Stimulated activated CD8-positive, alpha-beta memory T cell treated with anti-CD3 and anti-CD28 coated beads, Interleukin-7, amount 100 ng/mL, for 24 hours (primary cell): ENCODE measurements around the gene BTNL8.

Experiments
- DNase-seq: peaks from one replicate; pipeline ENCODE4 v3.0.0-alpha.2; 2020; ENCODE audit warnings: low read depth

Gene BTNL8, protein sequence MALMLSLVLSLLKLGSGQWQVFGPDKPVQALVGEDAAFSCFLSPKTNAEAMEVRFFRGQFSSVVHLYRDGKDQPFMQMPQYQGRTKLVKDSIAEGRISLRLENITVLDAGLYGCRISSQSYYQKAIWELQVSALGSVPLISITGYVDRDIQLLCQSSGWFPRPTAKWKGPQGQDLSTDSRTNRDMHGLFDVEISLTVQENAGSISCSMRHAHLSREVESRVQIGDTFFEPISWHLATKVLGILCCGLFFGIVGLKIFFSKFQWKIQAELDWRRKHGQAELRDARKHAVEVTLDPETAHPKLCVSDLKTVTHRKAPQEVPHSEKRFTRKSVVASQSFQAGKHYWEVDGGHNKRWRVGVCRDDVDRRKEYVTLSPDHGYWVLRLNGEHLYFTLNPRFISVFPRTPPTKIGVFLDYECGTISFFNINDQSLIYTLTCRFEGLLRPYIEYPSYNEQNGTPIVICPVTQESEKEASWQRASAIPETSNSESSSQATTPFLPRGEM

DNA sequence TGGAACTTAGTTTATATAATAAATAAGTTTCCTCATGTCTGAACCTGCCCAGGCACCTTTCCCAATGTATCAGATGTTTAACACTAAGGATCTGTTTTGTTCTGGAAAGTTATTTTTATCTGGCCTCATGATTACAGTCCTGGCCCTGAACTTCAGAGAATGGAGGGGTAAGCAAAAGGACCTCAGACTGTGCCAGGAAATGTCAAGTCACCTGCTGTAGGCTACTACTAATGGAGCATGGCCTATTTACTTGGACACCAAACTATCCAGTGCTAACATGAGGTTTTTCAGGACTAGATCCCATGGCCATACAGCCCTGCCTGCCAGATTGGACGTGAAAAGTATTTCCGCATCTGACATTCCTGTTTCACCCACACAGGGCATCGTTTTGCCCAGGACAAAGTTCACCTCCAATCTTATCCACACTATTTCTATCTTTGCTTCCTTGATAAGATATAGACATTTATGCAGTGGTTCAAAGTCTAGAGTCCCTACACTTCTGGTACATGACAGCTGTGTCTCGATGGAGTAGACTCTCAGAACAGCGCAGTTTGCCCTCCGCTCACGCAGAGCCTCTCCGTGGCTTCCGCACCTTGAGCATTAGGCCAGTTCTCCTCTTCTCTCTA, at the start of gene BTNL8:
Gene BTNL8, plus strand, starts transcription at position 539 of the 626 bp plus-strand sequence. CDS start 152 bp downstream, outside the sequence.
- DNase-seq, result no peak

DNA sequence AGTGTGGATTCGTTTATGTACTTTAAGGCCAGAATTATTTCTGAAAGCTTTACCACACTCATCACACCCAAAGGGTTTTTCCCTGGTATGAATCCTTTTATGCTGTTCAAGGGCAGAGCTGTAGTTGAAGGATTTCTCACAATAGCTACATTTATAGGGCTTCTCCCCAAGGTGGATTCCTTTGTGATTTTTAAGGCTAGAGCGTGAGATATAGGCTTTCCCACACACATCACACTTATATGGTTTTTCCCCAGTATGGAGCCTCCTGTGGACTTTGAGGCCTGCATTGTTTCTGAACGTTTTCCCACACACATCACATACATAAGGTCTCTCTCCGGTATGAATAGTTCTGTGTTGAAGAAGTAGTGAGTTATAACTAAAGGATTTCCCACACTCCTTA, 49.1 kb upstream of the BTNL8 start:
- DNase-seq, result no peak

DNA sequence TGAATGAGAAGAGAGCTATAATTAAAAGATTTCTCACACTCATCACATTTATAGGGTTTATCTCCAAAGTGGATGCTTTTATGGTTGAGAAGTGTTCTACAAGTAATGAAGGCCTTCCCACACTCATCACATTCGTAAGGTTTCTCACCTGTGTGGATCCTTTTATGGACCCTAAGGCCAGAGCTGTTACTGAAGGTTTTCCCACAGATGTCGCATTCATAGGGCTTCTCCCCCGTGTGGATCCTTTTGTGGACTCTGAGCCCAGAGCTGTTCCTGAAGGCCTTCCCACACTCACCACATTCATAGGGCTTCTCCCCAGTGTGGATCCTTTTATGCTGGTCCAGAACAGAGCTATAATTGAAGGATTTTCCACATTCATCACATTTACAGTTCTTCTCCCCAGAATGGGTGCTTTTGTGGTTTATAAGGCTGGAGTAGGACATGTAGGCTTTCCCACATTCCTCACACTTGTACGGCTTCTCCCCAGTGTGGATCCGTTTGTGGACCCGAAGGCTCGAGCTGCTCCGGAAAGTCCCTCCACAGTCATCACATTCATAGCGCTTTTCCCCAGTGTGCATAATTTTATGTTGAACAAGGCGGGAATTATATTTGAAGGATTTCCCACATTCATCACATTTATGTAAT, 48.4 kb upstream of the BTNL8 start:
- DNase-seq, result no peak

DNA sequence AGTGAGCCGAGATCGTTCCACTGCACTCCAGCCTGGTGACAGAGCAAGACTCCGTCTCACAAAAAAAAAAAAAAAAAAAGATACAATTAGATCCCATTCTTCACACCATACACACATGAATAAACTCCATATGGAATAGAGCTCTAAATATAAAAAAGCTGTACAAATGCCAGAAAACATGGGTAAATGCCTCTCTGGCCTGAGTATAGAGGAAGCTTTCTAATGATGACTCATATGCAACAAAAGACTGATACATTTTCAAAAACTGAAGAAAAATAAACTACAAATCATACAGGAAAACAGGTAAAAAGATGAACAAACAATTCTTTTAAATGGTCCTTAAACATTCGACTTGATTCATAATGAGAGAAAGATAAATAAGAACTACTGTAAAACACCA, 46.5 kb upstream of the BTNL8 start:
- no peak for DNase-seq

DNA sequence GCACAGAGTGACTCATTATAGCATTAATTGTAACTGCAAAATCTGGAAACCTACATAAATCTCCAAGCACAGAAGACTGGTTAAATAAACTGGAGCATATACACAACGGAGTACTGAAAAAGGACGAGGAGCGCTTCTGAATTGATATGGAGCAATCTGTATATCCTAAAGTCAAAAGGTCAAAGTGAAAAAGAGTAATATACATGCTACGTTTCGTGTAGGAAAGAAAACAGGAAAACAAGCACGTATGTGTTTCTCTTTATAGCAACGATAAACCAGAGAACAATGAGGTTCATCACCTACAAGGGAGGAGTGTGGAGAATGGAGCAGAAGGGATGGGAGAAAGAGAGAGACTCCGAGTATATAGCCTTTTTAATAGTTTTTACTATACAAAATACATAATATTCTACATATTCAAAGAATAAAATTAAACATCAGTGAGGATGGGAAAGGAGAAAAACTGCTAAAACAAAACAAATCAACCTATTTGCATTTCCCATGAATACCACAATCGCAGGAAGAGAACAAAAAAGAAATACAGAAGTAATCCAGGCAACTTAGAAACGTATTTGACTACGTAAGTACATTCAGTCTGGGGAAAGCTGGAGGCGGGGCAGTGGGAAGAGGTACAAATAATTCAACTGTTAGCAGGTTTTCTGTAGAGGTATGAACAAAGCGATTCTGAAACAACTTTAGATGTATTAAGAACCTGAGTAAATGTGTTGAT, 45.7 kb upstream of the BTNL8 start:
- DNase-seq, result no peak

DNA sequence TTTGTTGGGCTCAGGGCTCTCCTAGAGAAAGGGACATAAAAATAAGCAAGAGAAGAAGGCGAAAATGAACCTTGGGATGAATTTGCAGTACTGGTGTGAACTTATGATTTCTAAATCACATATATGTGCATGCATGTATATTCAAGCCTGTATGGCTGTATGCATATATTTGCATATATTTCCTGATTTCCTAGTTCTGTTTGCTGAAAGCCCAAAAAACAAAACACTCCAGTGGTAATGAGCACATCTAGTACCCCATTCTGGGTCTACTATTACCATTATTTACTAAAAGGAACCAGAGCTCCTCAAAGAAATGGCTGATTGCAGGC, 45.1 kb upstream of the BTNL8 start:
- DNase-seq, result no peak

DNA sequence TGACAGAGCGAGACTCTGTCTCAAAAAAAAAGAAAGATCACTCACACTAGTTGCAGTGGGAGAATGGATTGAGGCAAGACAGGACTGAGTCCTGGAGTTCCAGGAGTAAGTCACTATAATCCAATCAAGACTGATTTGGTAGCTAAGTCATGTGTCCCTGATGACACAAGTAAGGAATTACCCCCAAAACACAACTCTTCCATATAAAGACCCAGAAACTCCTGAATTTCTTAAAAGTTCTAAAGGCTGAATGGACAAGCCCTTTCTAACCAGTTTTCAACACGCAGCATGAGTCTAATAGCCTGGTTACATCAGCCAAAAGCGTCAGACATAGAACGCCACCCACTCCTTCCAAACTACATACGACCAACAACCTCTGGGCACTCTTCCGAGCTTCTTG, 40.4 kb upstream of the BTNL8 start:
- no peak for DNase-seq

DNA sequence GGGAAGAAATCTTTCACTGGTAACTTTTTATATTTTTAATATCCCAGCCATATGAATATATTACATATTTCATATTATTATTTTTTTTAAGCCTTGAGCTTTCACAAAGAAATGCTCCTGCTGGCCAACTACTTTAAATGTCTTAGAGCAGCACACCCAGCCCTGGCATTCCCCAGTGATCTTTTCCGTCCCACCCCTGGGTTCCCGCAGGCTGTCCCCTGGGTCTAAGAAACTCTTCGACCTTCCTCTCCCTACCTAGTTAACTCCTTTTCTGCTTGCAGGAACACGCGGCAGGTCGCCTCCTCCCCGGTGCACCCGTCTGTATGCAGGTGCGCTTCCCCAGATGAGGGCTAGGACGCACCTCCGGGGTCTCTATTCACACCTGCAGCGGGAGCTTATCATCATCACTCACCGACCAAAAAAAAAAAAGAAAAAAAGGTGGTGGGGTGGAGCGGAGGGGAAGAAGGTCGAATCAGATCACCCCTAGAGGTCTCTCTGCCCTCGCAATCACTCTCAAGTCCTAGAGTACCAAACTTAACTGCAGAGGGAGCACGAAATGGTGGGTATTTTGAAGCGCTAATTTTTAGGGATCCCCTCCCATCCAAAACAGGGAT, 38.6 kb upstream of the BTNL8 start:
- DNase-seq, result peak; percentile 15

DNA sequence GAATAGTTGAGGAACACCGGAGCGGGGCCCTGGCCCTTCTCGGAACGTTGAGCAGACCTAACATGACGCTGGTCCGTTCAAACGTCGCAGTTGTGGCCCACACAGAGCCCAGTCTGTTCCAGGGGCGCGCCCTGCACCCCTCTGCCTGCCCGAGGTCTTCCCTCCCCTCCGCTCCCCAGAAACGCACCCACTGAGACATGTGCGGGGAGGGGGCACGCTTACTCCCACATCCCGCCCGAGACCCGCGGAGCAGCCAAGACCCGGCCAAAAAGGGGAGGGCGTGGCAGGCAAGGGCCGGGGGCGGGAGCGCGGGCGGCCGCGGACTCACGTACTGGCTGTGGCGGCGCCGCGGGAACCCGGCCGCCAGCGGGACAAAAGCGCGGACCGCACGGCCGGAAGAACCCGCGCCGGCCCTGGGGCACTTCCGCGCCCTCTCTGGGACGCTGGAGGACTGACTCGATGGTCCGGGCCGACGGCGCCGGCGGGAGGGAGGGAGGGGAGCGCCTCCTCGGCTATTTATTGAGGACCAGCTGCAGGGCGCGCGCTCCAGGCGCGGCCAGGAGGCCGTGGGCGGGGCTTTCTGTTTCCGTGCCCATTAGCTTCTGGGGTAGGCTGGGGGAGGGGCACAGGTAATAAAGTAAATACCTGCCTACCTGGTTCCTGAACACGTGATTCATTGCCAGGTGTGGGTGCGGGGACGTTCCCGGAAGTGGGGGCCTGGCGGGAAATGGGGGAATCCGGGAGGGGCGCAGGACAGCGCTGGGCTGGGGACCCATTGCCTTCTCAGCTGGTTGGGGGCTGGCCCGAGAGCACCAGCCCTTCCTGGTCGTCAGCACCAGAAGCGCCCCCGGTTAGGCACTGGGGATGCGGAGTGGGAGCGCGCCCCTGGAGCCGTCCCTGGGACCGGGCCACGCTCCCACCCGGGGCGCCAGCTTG, 37.8 kb upstream of the BTNL8 start, which contains the start of gene ZFP62:
Gene ZFP62, minus strand, starts transcription at position 390 of the 936 bp plus-strand sequence. Its CDS starts 57 bp downstream, at position 333.
- DNase-seq, result peak; percentile 61

DNA sequence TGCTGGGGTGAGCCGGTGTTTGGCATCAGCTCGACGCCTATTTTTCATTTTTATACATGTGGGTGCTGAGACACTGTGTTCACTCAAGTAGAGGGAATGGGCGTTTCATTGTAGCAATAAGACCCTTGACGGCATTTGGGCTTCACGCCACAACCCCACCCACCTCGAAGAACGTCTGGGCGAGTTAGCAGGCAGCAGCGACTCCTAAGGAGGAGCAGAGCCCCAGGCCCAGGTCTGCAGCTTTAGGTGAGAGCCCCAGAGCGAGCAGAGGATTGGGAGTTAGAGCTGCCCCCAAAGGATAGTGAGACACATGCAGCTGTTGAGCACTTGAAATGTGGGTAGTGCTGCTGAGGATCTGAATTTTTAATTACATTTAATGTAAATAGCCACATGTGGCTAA, 36.3 kb upstream of the BTNL8 start:
- no peak for DNase-seq

DNA sequence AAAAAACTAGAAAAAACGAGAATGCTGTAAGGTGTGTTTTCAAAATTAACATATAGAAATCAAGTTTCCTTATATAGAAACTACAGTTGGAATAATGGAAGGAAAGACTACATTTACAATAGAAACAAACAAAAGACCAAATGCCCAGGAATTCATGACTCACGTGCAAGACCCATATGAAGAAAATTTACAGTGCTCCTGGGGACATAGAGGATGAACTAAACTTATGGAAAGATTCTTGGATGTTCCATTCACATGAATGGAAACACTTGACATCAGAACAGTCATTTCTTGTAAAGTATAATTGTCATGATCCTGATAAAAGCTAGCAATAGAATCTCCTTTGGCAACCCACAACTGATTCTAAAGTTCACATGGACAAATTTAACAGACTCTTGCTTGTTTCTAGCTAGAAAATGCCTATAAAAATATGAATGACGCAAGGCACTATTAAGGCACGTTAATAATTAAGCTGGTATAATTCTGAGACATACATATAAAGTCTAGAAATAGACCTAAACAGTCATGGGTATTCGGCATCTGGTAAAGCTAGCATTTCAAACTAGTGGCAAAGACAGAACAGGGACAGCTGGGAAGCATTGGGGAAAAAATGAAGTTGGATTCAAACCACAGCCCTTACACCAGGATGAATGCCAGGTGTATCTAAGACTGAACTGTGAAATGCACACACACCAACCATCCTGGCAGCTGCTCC, 32.8 kb upstream of the BTNL8 start:
- DNase-seq, result no peak

DNA sequence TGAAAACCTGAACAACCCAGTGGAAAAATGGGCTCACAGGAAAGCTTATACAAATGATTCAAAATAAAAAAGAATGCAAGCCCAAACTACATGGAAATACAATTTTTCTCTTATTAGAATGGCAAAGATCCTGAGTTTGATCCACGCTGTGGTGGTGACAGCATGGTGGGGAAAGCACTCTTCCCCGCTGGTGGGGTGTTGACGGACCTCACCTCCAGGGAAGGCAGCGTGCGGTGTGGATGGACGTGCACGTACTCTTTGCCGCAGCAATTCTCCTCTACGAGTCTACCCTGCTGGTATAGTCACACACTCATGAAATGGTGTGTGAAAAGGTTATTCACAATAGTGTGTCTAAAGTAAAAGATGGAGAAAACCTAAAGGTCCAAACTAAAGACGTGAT, 32.0 kb upstream of the BTNL8 start:
- DNase-seq, result no peak

DNA sequence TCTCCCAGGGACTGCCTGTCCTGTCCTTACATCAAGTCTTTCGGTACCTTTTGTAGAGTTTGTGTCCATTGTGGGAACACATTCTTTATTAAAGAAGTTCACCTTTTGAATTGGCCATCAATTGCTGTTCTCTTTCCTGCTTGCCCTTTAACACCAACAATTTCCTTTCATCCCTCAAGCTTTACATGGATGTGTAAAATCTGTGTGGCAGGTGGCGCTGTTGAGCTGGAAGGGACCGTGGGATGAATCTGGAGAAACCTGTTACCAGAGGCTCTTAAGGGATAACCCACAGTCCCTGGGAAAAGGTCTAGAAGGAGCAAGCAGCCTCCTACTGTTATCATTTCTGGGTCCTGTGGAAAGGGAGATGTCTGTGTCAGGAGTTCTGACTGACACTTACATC, 30.0 kb upstream of the BTNL8 start:
- DNase-seq, result peak; percentile 45

DNA sequence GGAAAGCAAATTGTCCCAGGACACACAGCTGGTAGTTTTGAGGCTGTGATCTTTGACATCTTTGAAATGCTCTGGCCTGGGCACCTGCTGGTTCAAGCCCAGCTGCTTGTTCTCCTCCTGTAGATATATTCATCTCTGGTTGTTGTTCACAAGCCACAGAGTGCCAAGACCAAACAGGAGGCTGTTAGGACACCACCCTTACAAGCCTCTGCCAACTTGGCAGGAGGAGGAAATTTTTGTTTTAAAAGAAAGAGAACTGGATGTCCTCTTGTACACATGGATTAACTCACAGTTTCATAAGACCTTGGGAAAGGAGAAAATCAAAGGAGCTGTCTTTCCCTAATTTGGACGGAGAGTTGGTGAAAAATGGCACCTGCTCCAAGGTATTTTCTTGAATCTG, 29.4 kb upstream of the BTNL8 start:
- DNase-seq, result no peak

DNA sequence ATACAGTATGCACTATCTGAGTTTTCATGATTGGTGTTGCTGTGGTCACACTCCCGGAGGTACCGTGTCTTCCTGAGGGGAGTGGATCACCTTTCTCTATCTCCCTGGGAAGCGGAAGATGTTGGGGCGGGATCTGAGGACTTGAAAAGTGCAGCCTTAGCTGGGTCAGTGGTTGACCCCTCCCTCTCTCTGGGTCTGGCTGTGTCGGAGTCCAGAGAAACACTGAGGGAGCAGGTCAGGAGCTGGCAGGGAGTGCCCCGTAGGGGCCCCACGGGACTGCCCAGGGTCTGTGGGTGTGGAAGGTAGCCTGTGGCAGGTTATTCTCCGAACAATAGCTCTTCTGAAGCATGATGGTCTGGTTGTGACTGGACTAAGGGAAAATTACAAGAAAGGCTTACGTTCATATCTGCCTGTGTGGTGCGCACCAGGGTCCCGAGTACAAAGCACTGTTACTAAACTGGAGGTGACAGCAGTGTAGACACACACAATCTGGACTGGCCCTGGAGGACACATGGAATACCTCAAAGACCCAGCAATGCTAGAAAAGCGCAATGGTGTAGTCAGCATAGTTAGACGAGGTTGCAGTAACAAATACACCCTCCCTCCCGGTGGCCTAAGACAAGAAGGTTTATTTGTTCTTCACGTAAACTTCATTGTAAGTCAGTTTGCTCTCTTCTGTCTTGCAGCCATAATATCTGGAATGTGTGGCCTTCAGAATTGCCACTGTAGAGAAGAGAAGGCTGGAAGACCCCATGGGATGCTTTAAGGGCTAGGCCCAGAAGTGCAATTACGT, 28.5 kb upstream of the BTNL8 start:
- DNase-seq, result no peak

DNA sequence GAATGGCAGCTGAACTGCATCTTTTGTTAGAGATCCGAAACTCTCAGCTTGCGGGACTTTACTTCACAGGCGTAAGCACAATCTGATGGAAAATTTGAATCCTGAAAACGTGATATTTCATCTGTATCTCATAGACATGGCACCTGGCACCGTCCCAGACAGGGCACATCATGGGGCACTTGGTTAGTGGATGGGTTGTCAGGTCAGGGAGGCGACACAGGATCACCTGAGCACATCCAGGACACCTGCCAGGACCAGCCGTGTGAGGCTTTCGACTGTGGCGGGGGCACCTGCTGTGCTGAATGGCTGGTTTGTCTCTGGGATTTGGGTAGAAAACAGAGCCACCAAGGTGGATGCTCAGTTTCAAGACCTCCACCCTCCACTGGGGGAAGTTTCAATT, 26.5 kb upstream of the BTNL8 start:
- no peak for DNase-seq

DNA sequence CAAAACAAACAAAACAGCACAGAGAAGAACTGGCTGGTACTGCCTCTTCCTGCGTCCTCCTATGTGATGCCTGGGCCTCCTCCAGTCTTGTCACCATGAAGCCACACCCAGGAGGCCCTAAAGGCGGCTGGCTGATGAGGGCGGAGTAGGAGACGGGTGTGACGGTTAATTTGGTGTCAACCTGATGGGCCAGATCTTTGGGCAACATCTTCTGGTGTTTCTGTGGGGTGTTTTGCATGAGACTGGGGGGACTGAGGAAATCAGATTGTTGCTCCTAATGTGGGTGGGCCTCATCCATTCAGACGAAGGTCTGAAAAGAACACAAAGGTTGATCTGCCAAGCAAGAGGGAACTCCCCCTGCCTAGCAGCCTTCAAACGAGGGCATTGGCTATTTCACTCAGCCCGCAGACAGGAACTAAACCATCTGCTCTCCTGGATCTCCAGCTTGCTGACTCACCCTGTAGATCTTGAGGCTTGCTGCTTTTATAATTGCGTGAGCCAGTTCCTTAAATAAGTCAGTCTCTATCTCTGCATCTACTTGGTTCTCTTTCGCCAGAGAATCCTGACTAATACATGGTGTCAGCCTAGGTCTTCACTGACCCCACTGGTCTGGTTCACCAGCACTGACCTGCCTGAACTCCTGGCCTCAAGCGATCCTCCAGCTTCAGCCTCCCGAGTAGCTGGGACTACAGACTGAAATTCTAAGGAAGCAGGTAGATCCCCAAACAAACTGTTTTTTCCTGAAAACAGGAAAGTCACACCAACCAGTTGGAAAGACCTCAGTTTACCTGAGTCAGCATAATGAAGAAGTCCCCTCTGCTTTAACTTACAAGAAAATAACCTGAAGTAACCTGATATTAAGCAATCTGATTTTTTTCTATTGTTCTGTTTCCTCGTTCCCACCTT, 25.1 kb upstream of the BTNL8 start:
- no peak for DNase-seq
